ENCODE data around the gene NLRP14. TPM values are rescaled to one million over a fixed set of nuclear protein-coding genes. Genes with fewer than 3 reads are reported as not detected.

The NLRP14 gene
- total RNA-seq, 1 experiment from 2014 or later = not detected

DNA sequence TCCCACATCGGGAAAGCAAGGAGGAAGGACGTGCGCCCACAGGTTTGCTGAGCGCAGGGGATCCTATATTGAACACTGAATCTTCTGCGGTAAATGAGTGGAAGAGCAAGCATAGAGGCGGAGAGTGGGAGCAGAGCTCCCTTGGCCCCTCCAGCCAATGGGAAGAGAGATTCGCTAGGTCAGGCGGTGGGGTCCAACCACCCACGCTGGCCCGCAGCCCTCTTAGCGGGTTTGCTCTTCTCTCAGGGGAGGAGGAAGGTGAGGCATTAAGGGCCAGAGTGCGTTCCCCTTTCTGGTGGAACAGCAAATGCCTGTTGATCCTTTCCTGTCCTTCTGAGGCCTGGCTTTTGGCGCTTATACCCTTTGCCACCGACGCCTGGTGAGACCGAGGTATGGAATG, 10.6 kb downstream of the NLRP14 start:
- no peak overlapping the region for H3K27ac Mint-ChIP-seq (ENCODE audit: unreplicated experiment)
- no peaks in the 10 kb centered on the region for H3K9me3 Mint-ChIP-seq (ENCODE audit: unreplicated experiment)
- H3K4me3 Mint-ChIP-seq (ENCODE audit: unreplicated experiment) = no peak overlapping the region
- DNase-seq = no peak
- H3K4me1 Mint-ChIP-seq (ENCODE audit: low read depth, unreplicated experiment) = no peaks in the 10 kb centered on the region
- H3K4me1 ChIP-seq = no peaks in the 10 kb centered on the region
- no peak for TF ChIP-seq CTCF (IDR thresholded peaks at IDR 0.05; ENCODE audit: insufficient read depth in 1 of 2, low read depth in 1 of 2, low read length in 1 of 2, severe bottlenecking in 1 of 2, unreplicated experiment in 1 of 2)
- no peaks in the 10 kb centered on the region for H3K36me3 Mint-ChIP-seq (ENCODE audit: insufficient read depth, unreplicated experiment)
- H3K9me3 ChIP-seq = no peaks in the 10 kb centered on the region
- H3K4me3 ChIP-seq (ENCODE audit: low read depth, low read length) = no peak overlapping the region
- no TSS peak for BruUV-seq (replicated peaks)
- intact Hi-C loops (cut with micrococcal nuclease; ENCODE audit: unreplicated experiment) = no loop called here
- H3K27me3 ChIP-seq (replicated peaks; ENCODE audit: control insufficient read depth, insufficient read depth, low read length) = no peaks in the 10 kb centered on the region; the same call in 1 of the 2 replicates
- CTCF ChIA-PET = no interaction called here
- no peaks in the 10 kb centered on the region for H3K36me3 ChIP-seq (ENCODE audit: control insufficient read depth, insufficient read depth, low read length)
- H3K27me3 Mint-ChIP-seq (ENCODE audit: insufficient read depth, unreplicated experiment) = peaks cover 6% of the 10 kb centered on the region
- POLR2A ChIA-PET = no interaction called here

- DNase-seq = no peak
- ChIA-PET CTCF (no interaction called here), POLR2A (no interaction called here)
- H3K36me3 ChIP-seq (ENCODE audit: control insufficient read depth, insufficient read depth, low read length) = no peaks in the 10 kb centered on the region
- H3K27me3 ChIP-seq (replicated peaks; ENCODE audit: control insufficient read depth, insufficient read depth, low read length) = no peaks in the 10 kb centered on the region; the same call in 1 of the 2 replicates
- no peak overlapping the region for H3K4me3 ChIP-seq (ENCODE audit: low read depth, low read length)
- H3K9me3 ChIP-seq = no peaks in the 10 kb centered on the region
- intact Hi-C loops (cut with micrococcal nuclease; ENCODE audit: unreplicated experiment) = no loop called here
- Mint-ChIP-seq H3K4me1 (ENCODE audit: low read depth, unreplicated experiment) (no peaks in the 10 kb centered on the region), H3K27me3 (ENCODE audit: insufficient read depth, unreplicated experiment) (peaks cover 6% of the 10 kb centered on the region), H3K4me3 (ENCODE audit: unreplicated experiment) (no peak overlapping the region), H3K36me3 (ENCODE audit: insufficient read depth, unreplicated experiment) (no peaks in the 10 kb centered on the region), H3K9me3 (ENCODE audit: unreplicated experiment) (no peaks in the 10 kb centered on the region), H3K27ac (ENCODE audit: unreplicated experiment) (no peak overlapping the region)
- H3K4me1 ChIP-seq = no peaks in the 10 kb centered on the region
- no peak for TF ChIP-seq CTCF (IDR thresholded peaks at IDR 0.05; ENCODE audit: insufficient read depth in 1 of 2, low read depth in 1 of 2, low read length in 1 of 2, severe bottlenecking in 1 of 2, unreplicated experiment in 1 of 2)
- no TSS peak for BruUV-seq (replicated peaks)
Observed at GRCh38 chr11:7031471-7031871, 11.2 kb downstream of the NLRP14 start.

DNA sequence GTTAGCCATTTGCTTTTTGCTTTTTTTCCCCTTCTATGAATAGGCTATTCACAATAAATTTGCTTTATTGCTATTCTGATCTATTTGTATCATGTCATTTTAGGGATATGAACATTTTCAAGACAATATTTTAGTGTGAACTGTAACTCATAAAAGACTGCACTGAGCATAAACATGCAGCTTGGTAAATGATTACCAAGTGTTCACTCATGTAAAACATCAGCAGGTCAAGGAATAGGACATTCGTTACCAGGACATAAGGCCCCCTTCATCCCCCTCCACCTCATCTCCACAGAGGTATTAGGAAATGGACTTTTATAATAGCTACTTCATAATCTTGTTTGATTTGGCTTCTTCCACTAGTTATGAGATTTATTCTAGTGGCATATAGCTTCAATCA, 12.4 kb downstream of the NLRP14 start:
- Histone ChIP-seq H3K4me3 (ENCODE audit: low read depth, low read length) (no peak overlapping the region), H3K27me3 (replicated peaks; ENCODE audit: control insufficient read depth, insufficient read depth, low read length) (no peaks in the 10 kb centered on the region; the same call in 1 of the 2 replicates), H3K36me3 (ENCODE audit: control insufficient read depth, insufficient read depth, low read length) (no peaks in the 10 kb centered on the region), H3K9me3 (no peaks in the 10 kb centered on the region), H3K4me1 (no peaks in the 10 kb centered on the region)
- intact Hi-C loops (cut with micrococcal nuclease; ENCODE audit: unreplicated experiment) = no loop called here
- Mint-ChIP-seq H3K4me3 (ENCODE audit: unreplicated experiment) (no peak overlapping the region), H3K4me1 (ENCODE audit: low read depth, unreplicated experiment) (no peaks in the 10 kb centered on the region), H3K9me3 (ENCODE audit: unreplicated experiment) (no peaks in the 10 kb centered on the region), H3K27me3 (ENCODE audit: insufficient read depth, unreplicated experiment) (peaks cover 6% of the 10 kb centered on the region), H3K27ac (ENCODE audit: unreplicated experiment) (no peak overlapping the region), H3K36me3 (ENCODE audit: insufficient read depth, unreplicated experiment) (no peaks in the 10 kb centered on the region)
- DNase-seq = no peak
- no TSS peak for BruUV-seq (replicated peaks)
- ChIA-PET CTCF (interaction anchor here (0.7 kb wide), 1 partner anchor 210 kb away, joined by 3 read pairs; no protein-coding TSS in a partner anchor), POLR2A (no interaction called here)
- TF ChIP-seq CTCF (IDR thresholded peaks at IDR 0.05; ENCODE audit: insufficient read depth in 1 of 2, low read depth in 1 of 2, low read length in 1 of 2, severe bottlenecking in 1 of 2, unreplicated experiment in 1 of 2) = no peak
